ENCODE data around the gene INPP4B. TPM values are rescaled to one million over a fixed set of nuclear protein-coding genes. Genes with fewer than 3 reads are reported as not detected.

INPP4B gene
- total RNA-seq, 1 donor from 2014 or later = 32.7 TPM

- H3K4me1 ChIP-seq = no peaks in the 10 kb centered on the region
- no peaks in the 10 kb centered on the region for H3K9me3 ChIP-seq
- TF ChIP-seq, protein P1, sequence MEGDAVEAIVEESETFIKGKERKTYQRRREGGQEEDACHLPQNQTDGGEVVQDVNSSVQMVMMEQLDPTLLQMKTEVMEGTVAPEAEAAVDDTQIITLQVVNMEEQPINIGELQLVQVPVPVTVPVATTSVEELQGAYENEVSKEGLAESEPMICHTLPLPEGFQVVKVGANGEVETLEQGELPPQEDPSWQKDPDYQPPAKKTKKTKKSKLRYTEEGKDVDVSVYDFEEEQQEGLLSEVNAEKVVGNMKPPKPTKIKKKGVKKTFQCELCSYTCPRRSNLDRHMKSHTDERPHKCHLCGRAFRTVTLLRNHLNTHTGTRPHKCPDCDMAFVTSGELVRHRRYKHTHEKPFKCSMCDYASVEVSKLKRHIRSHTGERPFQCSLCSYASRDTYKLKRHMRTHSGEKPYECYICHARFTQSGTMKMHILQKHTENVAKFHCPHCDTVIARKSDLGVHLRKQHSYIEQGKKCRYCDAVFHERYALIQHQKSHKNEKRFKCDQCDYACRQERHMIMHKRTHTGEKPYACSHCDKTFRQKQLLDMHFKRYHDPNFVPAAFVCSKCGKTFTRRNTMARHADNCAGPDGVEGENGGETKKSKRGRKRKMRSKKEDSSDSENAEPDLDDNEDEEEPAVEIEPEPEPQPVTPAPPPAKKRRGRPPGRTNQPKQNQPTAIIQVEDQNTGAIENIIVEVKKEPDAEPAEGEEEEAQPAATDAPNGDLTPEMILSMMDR (IDR thresholded peaks at IDR 0.05) = no peak
- no peak overlapping the region for H3K4me3 ChIP-seq
- intact Hi-C loops (cut with DNase I) = no loop called here
- no peaks in the 10 kb centered on the region for H3K27me3 ChIP-seq
- no peak overlapping the region for H3K27ac ChIP-seq
- H3K36me3 ChIP-seq = no peaks in the 10 kb centered on the region
- DNase-seq (ENCODE audit: low spot score in 2 of 2) = no peak
Measured at GRCh38 chr4:142034101-142034500, 812.0 kb downstream of the INPP4B start.

- intact Hi-C loops (cut with DNase I) = no loop called here
- H3K9me3 ChIP-seq = no peaks in the 10 kb centered on the region
- H3K27me3 ChIP-seq = no peaks in the 10 kb centered on the region
- TF ChIP-seq, protein P1 (IDR thresholded peaks at IDR 0.05) = no peak
- H3K4me3 ChIP-seq = no peak overlapping the region
- no peaks in the 10 kb centered on the region for H3K36me3 ChIP-seq
- H3K27ac ChIP-seq = no peak overlapping the region
- DNase-seq (ENCODE audit: low spot score in 2 of 2) = no peak
- H3K4me1 ChIP-seq = no peaks in the 10 kb centered on the region
Measured at GRCh38 chr4:142030010-142030409, 816.1 kb downstream of the INPP4B start.

DNA sequence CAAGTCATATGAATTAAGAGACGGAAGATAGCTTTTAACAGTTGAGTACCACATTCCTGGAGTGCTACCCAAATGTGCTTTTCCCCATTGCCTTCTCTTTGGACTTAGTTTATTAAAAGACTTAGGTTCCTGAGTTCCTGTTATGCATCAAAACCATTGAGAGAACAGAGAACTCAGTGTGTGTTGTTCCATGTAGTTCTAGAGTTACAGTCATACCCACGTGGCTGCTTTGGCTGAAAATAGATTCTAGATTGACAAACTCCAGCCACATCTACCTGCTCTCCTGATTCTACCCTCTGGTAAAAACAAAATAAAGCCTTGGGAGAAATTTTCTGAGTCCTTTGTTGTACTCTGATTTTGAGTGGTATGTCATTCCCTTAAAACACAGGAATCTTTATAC lies 824.3 kb downstream of the INPP4B start:
- no peak for DNase-seq (ENCODE audit: low spot score in 2 of 2)
- Histone ChIP-seq H3K27me3 (no peaks in the 10 kb centered on the region), H3K27ac (no peak overlapping the region), H3K4me3 (no peak overlapping the region), H3K9me3 (no peaks in the 10 kb centered on the region), H3K36me3 (no peaks in the 10 kb centered on the region), H3K4me1 (no peaks in the 10 kb centered on the region)
- intact Hi-C loops (cut with DNase I) = no loop called here
- TF ChIP-seq, protein P1 (IDR thresholded peaks at IDR 0.05) = no peak

DNA sequence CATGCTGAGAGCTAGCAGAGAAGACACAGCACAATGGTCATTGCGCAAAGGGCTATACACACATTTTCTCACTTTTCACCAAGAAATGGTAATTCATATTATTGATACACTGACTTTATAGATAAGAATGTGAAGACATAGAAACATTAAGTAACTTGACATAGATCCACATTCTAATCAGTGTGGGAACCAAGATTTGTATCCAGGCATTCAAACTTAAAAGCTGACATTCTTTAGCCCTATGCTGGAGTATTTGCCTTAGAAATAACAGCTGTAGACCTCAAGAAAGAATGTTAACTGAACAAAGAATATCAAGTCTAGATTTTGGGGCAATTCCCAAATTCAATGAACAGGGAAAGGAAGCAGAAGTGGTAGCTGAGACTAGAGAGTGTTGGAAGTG lies 824.9 kb downstream of the INPP4B start:
- no peaks in the 10 kb centered on the region for H3K4me1 ChIP-seq
- no peak overlapping the region for H3K4me3 ChIP-seq
- intact Hi-C loops (cut with DNase I) = no loop called here
- no peaks in the 10 kb centered on the region for H3K9me3 ChIP-seq
- no peaks in the 10 kb centered on the region for H3K27me3 ChIP-seq
- no peaks in the 10 kb centered on the region for H3K36me3 ChIP-seq
- no peak for DNase-seq (ENCODE audit: low spot score in 2 of 2)
- TF ChIP-seq, protein P1 (IDR thresholded peaks at IDR 0.05) = no peak
- H3K27ac ChIP-seq = no peak overlapping the region

- no peak overlapping the region for H3K4me3 ChIP-seq
- no peaks in the 10 kb centered on the region for H3K36me3 ChIP-seq
- H3K27me3 ChIP-seq = no peaks in the 10 kb centered on the region
- TF ChIP-seq, protein P1 (IDR thresholded peaks at IDR 0.05) = no peak
- no peaks in the 10 kb centered on the region for H3K4me1 ChIP-seq
- H3K9me3 ChIP-seq = no peaks in the 10 kb centered on the region
- no peak overlapping the region for H3K27ac ChIP-seq
- intact Hi-C loops (cut with DNase I) = no loop called here
- no peak for DNase-seq (ENCODE audit: low spot score in 2 of 2)
Measured at GRCh38 chr4:142016031-142016430, 830.1 kb downstream of the INPP4B start.

DNA sequence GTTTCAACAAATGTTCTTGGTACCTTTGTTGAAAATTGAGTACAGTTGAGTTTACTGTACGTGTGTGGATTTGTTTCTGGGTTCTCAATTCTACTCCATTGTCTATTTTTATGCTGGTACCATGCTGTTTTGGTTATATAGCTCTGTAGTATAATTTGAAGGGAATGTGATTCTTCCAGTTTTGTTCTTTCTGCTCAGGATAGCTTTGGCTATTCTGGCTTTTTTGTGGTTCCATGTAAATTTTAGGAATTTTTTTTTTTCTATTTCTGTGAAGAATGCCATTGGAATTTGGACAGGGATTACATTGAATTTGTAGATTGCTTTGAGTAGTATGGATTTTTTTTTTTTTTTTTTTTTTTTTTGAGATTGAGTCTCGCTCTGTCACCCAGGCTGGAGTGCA lies 836.4 kb downstream of the INPP4B start:
- Histone ChIP-seq H3K27ac (no peak overlapping the region), H3K4me1 (no peaks in the 10 kb centered on the region), H3K36me3 (no peaks in the 10 kb centered on the region), H3K9me3 (peaks cover 0 to 22% of the 10 kb centered on the region in 2 donors), H3K4me3 (no peak overlapping the region), H3K27me3 (no peaks in the 10 kb centered on the region)
- TF ChIP-seq, protein P1 (IDR thresholded peaks at IDR 0.05) = no peak
- intact Hi-C loops (cut with DNase I) = no loop called here
- no peak for DNase-seq (ENCODE audit: low spot score in 2 of 2)

All from ascending aorta (tissue), 2 donors.